Measurements from ENCODE around the gene MPST.
A peak's percentile ranks its signal among the peaks of the same experiment; 100 is the strongest.
"Not testable (repeated sequence)": the region's sequence is repeated elsewhere in the genome, so short reads cannot be mapped to it uniquely, and the experiment has no call there.

MPST gene

DNA sequence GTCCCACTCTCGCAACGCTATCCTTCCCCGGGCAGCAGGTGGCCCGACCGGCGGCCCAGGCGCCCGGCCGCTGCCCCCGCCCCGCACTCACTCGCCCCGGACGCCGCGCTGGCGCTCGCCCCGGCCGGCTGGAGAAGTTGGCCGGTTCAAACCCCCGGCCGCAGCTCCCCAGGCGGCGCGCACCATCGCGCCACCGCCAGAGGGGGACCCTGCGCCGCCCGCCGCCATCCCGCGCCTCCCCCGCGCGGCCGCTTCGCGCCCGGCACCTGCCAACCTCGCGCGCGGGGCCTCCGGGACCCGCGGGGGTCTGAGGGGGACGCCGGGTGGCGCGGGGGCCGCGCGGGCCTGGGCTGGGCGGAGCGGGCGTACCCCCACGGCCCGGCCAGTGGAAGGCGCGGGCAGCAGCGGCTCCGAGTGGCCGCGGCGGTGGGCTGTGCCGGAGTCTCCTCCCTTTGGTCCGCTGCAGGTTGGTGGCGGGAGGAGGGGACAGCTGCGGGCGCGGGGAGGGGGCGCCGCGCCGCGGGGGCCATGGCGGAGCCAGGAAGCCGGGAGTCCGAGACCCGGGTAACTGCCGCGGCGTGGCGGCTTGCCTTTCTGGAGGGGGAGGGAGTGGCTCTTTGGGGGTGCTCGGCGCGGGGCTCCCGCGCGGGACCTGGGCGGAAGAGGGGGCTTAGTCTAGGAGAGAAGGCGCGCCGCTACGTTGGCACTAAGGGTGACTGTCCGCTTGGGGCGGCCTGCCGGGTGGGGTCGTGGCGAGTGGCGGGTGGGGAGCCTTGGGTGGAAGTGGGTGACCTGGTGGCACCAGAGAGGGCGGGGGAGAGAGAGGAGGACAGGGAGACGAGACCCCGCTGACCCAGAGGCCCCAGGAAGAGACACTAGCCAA lies at the start of gene MPST, which contains the start of gene TST:
TSS of gene MPST (plus strand) at position 434 of the 883 bp plus-strand sequence. CDS start at position 529, 95 bp downstream.
TSS of gene TST (minus strand) at position 139 of the 883 bp plus-strand sequence. CDS start 715 bp downstream, outside the sequence.
- DNase-seq (ENCODE audit: low spot score), result peak; percentile 15

- DNase-seq (ENCODE audit: low spot score), result no peak
These were observed 48.0 kb upstream of the MPST start for GRCh38 chr22:36971341-36972125.

DNA sequence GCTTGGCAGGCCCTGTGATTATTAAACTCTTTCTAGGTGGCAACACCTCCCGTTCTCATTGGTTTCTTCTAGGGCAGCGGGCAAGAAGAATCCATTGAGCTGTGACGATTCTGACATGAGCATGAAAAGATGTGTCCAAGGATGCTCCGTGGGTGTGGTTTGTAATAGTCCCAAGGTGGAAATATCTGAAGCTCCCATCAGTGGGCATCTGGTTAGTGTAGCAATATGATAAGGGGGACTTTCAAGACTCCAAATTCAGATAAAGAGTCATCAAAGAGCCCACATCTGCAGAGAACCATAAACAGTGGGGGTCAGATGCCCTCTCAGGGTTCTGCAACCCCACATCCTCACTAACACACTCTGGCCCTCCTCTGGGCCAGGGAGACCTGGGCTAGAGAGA lies 42.9 kb upstream of the MPST start:
- DNase-seq (ENCODE audit: low spot score), result no peak

- DNase-seq (ENCODE audit: low spot score), result peak; percentile 77
These were observed 42.1 kb upstream of the MPST start for GRCh38 chr22:36977401-36977861.

DNA sequence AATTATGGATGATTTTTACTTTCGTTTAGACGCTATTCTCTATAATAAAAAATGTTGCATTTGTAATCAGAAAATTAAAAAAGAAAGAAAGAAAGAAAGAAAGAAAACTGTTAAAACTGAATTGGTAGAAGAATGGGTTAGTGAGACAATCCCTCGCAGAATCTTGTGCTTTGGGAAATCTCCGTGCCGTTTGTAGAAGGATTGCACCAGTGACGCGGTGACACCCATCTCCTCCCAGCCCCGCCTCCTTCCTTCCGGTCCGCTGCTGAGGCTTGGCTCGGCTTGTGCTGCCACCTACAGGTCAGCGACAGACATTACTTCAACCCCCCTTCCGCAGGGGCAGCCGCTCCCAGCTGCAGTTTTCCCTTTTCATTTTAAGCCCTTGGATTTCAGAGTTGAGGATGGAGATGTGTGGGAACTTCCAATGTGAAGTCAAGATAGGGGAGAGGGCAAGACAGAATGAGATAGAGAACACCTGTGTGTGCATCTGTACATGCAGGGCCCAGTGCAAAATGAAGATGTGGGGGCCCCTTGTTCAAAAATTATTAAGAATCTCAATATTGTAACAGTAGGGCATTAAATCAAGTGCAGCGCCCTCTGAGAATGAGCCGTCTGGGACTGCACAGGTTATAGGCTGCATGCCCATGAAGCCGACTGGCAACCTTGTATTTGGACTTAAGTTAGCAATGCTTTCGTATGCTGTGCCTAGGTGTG lies 41.4 kb upstream of the MPST start:
- peak; percentile 91 for DNase-seq (ENCODE audit: low spot score)

- no peak for DNase-seq (ENCODE audit: low spot score)
These were observed 40.3 kb upstream of the MPST start for GRCh38 chr22:36979016-36979910.

DNA sequence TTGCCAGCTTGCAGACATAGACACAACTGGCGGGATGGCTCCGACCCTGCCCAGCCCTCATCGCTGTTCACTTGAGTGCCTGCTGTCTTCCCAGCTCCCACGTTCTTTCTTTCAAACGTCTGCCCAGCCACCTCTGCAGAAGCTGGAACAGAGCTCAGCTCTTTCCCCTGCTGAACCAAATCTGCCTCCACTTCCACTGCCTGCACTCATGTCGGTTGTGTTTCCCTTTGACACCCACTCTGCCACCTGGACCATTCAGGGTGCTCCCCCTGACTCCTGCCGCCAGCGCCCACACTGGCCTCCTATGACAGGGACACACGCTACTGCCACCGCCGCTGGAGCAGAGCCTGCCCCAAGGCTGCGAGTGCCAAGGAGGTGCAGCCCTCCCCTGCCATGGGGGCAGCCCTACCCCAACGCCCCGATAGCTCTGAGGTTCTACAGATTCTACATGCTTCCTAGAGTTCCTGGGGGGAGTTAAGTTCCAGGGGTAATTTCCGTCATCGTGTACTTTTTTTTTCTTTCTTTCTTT lies 38.2 kb upstream of the MPST start:
- DNase-seq (ENCODE audit: low spot score), result no peak

- DNase-seq (ENCODE audit: low spot score), result no peak
These were observed 37.4 kb upstream of the MPST start for GRCh38 chr22:36982136-36982535.

GRCh38 chr22:36985211-36985889 lies 34.2 kb upstream of the MPST start:
- no peak for DNase-seq (ENCODE audit: low spot score)

GRCh38 chr22:36986242-36986821 lies 33.2 kb upstream of the MPST start:
- no peak for DNase-seq (ENCODE audit: low spot score)

DNA sequence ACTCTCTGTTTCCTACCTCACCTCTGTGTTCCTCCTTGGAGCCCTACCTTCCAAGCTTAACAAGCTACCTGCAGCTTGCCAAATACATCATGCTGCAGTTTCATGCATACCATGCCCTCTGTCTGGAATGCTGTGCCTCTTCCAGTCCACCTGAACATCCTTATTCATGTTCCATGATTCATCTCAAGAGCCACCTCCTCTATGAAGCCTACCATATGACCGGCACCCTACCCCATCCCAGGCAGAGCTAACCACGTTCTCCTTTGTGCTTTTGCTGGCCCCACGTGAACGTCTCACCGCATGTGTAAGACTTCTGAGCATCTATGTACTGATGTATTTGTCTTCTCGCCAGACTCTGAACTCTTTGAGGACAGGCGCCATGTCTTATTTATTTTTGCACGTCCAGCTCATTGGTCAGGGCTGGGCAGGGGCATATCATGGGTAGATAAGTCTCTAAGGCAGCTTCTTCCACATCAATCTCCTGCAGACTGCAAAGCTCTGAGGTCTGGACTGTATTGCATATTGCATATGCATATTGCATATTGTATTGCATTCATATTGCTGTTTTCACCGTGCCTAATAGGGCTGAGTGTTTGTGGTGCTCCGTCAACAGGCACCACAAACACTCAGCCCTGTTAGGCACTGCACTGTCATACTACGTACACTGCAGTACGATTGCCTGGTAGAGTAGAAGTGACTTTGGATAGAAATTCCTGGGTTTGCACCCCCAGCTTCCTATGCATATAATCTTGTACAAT lies 31.3 kb upstream of the MPST start:
- no peak for DNase-seq (ENCODE audit: low spot score)

DNA sequence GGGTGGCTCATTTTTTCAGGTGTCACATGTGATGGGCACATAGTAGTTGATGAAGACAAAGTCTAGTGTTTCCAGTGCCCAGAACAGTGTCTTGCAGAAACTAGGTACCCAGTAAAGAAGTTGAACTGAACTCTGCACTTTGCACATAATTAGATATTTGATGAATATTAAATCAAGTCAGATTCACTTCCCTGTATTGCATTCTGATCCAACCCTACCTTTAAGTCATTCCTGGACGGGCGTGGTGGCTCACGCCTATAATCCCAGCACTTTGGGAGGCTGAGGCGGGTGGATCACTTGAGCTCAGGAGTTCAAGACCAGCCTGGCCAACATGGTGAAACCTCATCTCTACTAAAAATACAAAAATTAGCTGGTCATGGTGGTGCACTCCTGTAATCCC lies 30.5 kb upstream of the MPST start:
- DNase-seq (ENCODE audit: low spot score), result not testable (repeated sequence)

- no peak for DNase-seq (ENCODE audit: low spot score)
These were observed 29.1 kb upstream of the MPST start for GRCh38 chr22:36990457-36990856.

DNA sequence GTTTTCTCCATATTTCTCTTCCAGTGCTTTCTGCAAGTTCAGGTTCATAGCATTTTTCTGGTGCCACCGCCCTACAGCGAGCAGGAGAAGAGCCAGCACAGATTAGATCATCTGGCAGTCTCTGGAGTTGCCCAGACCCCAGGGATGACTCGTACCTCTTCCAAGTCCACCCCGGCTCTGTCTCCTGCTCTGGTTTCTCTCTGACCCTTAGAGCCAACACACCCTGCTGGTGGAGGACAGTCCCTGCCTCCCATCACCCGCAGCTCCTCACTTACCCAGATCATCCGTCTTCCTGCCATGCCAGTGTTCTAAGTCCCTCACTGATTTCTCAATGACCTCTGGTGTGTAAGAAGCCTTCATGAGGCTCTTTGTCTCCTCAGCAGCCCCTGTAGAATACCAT lies 28.3 kb upstream of the MPST start:
- no peak for DNase-seq (ENCODE audit: low spot score)

DNA sequence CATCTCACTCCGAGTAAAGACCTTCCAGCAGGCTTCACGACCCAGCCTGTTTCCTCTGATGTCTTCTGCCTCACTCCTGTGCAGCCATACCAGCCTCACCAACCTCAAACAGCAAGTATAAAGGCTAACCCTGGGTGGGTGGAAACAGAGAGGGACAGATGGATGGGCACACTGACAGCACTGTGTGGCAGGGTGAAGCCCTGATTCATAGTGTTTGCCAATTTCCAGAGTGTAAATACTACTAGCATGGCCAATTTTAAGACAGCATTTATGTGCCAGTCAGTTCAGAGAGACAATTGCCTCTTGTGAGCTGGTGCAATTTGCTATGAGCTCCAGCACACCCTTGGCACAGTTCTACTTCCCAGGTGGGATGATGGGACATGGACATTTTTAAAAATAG lies 21.8 kb upstream of the MPST start:
- DNase-seq (ENCODE audit: low spot score), result no peak

DNA sequence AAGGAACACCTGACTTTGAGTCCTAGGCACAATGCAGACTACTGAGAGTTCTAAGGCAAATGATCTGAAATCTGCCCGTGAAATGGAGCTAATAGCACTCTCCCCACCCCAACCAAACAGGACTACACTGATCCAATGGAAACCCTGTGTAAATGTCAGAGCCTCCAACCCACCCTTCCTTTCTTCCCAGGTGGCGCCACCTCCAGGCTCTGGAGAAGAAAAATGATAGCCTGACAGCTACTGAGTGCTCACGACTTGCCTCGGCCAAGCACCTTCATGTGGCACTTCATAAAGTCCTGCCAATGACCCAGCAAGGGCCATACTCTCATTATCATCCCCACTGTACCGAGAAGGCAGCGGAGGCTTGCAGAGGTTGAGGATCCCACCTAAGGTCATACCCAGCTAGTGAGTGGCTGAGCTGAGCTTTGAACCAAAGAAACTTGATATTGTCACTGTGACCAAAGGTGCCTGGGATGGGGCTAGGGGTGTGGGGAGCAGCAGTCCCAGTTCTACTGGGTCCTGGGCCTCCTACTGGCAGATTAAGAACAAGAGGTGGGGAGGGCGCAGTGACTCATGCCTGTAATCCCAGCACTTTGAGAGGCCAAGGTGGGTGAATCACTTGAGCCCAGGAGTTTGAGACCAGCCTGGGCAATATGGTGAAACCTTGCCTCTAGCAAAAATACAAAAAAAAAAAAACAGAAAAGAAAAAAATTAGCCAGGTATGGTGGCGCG lies 20.8 kb upstream of the MPST start:
- DNase-seq (ENCODE audit: low spot score), result no peak

DNA sequence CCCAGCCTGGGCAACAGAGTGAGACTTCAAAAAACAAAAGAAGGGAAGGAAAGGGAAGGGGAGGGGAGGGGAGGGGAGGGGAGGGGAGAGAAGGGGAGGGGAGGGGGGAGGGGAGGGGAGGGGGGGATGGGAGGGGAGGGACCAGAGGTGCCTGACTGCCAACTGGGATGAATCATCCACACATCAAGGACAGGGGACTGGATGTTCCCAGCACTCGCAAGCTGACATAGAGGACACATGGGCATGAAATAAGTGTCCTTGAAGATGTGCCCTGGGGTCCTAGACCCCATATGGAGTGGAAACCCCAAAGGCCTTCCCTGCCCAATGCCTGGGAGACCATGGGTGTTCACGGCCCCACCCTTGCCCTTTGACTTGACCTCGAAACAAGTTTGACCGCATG lies 20.1 kb upstream of the MPST start:
- no peak for DNase-seq (ENCODE audit: low spot score)

Measured in CD4-positive, alpha-beta T cell treated with Interleukin-6 at 100 ng/mL for 8 hours (primary cell).